SK-N-SH treated with all-trans-retinoic acid at 6 μM for 48 hours (cell line): ENCODE data around the gene CRAT.

Experiments used
- ATAC-seq: fragments of 200-7000 bp; cut with Tn5 transposase; 3 replicates; pipeline ENCODE4 v1.9.1; 2020; ENCODE audit warnings: mild to moderate bottlenecking, moderate library complexity
- ARNTL ChIP-seq: fragments of 450-650 bp; formaldehyde crosslinking; IDR thresholded peaks from 2 replicates; pipeline ENCODE4 v1.5.0; 2020; ENCODE audit warnings: low read depth, mild to moderate bottlenecking, moderate library complexity, borderline replicate concordance
- BACH2 ChIP-seq: fragments of 250-450 bp; sonication (Bioruptor Pico); IDR thresholded peaks from 2 replicates; pipeline ENCODE4 v1.9.0; 2021; ENCODE audit warnings: mild to moderate bottlenecking, borderline replicate concordance
- CREB5 ChIP-seq: fragments of 250-450 bp; sonication (Bioruptor Pico); IDR thresholded peaks from 2 replicates; pipeline ENCODE4 v1.5.1; 2020; ENCODE audit warnings: low read depth, mild to moderate bottlenecking, moderate library complexity
- CSDC2 ChIP-seq: fragments of 250-450 bp; sonication (Bioruptor Pico); IDR thresholded peaks from 2 replicates; pipeline ENCODE4 v1.5.0; 2020; ENCODE audit warnings: mild to moderate bottlenecking, moderate library complexity
- ESRRG ChIP-seq: fragments of 250-450 bp; sonication (Bioruptor Pico); IDR thresholded peaks from 2 replicates; pipeline ENCODE4 v1.6.1; 2021; ENCODE audit warnings: mild to moderate bottlenecking
- GLIS3 ChIP-seq: fragments of 250-450 bp; sonication (Bioruptor Pico); IDR thresholded peaks from 2 replicates; pipeline ENCODE4 v1.5.0; 2020; ENCODE audit warnings: mild to moderate bottlenecking, moderate library complexity
- ISL1 ChIP-seq: fragments of 250-450 bp; sonication (Bioruptor Pico); IDR thresholded peaks from 2 replicates; pipeline ENCODE4 v2.1.2; 2022; ENCODE audit warnings: mild to moderate bottlenecking, moderate library complexity
- OSR1 ChIP-seq: fragments of 250-450 bp; sonication (Bioruptor Pico); IDR thresholded peaks from 2 replicates; pipeline ENCODE4 v1.8.0; 2022; ENCODE audit warnings: moderate library complexity, mild to moderate bottlenecking, inconsistent platforms
- PATZ1 ChIP-seq: fragments of 250-450 bp; sonication (Bioruptor Pico); IDR thresholded peaks from 2 replicates; pipeline ENCODE4 v1.8.0; 2020; ENCODE audit warnings: mild to moderate bottlenecking, moderate library complexity, borderline replicate concordance
- POU6F1 ChIP-seq: fragments of 250-450 bp; sonication (Bioruptor Pico); IDR thresholded peaks from 2 replicates; pipeline ENCODE4 v1.8.0; 2021; ENCODE audit warnings: low read depth, mild to moderate bottlenecking, moderate library complexity, borderline replicate concordance
- PPARA ChIP-seq: fragments of 250-450 bp; sonication (Bioruptor Pico); IDR thresholded peaks from 2 replicates; pipeline ENCODE4 v1.5.0; 2020; ENCODE audit warnings: mild to moderate bottlenecking, borderline replicate concordance
- RARB ChIP-seq: fragments of 250-450 bp; sonication (Bioruptor Pico); IDR thresholded peaks from 2 replicates; pipeline ENCODE4 v1.8.0; 2021; ENCODE audit warnings: mild to moderate bottlenecking, moderate library complexity
- SNAI2 ChIP-seq: fragments of 250-450 bp; sonication (Bioruptor Pico); IDR thresholded peaks from 2 replicates; pipeline ENCODE4 v1.5.0; 2020; ENCODE audit warnings: mild to moderate bottlenecking, moderate library complexity
- TCF4 ChIP-seq: fragments of 250-450 bp; sonication (Bioruptor Pico); IDR thresholded peaks from 2 replicates; pipeline ENCODE4 v1.8.0; 2021; ENCODE audit warnings: mild to moderate bottlenecking, moderate library complexity, borderline replicate concordance
- TOX ChIP-seq: fragments of 250-450 bp; sonication (Bioruptor Pico); IDR thresholded peaks from 2 replicates; pipeline ENCODE4 v1.8.0; 2021; ENCODE audit warnings: mild to moderate bottlenecking, moderate library complexity, borderline replicate concordance
- ZC3H10 ChIP-seq: fragments of 250-450 bp; sonication (Bioruptor Pico); IDR thresholded peaks from 2 replicates; pipeline ENCODE4 v1.5.1; 2021; ENCODE audit warnings: mild to moderate bottlenecking, moderate library complexity
- ZFP3 ChIP-seq: fragments of 250-450 bp; sonication (Bioruptor Pico); IDR thresholded peaks from 2 replicates; pipeline ENCODE4 v1.5.0; 2020; ENCODE audit warnings: mild to moderate bottlenecking, moderate library complexity
- ZFP30 ChIP-seq: fragments of 450-650 bp; formaldehyde crosslinking; IDR thresholded peaks from 2 replicates; pipeline ENCODE4 v1.5.0; 2022; ENCODE audit warnings: mild to moderate bottlenecking, moderate library complexity
- ZNF565 ChIP-seq: fragments of 450-650 bp; formaldehyde crosslinking; conservative IDR thresholded peaks from 2 replicates; pipeline ENCODE4 v1.5.0; 2020; ENCODE audit warnings: low read depth, mild to moderate bottlenecking, moderate library complexity
- ZNF70 ChIP-seq: fragments of 450-650 bp; formaldehyde crosslinking; IDR thresholded peaks from 2 replicates; pipeline ENCODE4 v1.5.0; 2020; ENCODE audit warnings: mild to moderate bottlenecking, moderate library complexity
- ZNF8 ChIP-seq: fragments of 450-650 bp; formaldehyde crosslinking; IDR thresholded peaks from 2 replicates; pipeline ENCODE4 v1.5.0; 2020; ENCODE audit warnings: mild to moderate bottlenecking, moderate library complexity
- TF ChIP-seq, protein P1 (sequence below): fragments of 250-450 bp; sonication (Bioruptor Pico); IDR thresholded peaks from 2 replicates; pipeline ENCODE4 v1.5.0; 2020; ENCODE audit warnings: mild to moderate bottlenecking, moderate library complexity
- TF ChIP-seq, protein P2 (sequence below): fragments of 250-450 bp; sonication (Bioruptor Pico); IDR thresholded peaks from 2 replicates; pipeline ENCODE4 v1.5.1; 2021; ENCODE audit warnings: mild to moderate bottlenecking, moderate library complexity

CRAT gene

GRCh38 chr9:129089246-129089645, 21.3 kb downstream of the CRAT start:
- TF ChIP-seq ZNF8 (CRISPR knock-in tag) (no peak), POU6F1 (CRISPR knock-in tag) (no peak), GLIS3 (no peak), BACH2 (no peak), TCF4 (no peak), SNAI2 (CRISPR knock-in tag) (no peak), ISL1 (CRISPR knock-in tag) (no peak), PATZ1 (no peak), ZFP3 (CRISPR knock-in tag) (no peak), PPARA (CRISPR knock-in tag) (no peak), ARNTL (CRISPR knock-in tag) (no peak), RARB (CRISPR knock-in tag) (no peak), CREB5 (CRISPR knock-in tag) (no peak), OSR1 (CRISPR knock-in tag) (no peak), CSDC2 (no peak), ZFP30 (CRISPR knock-in tag) (no peak), ZNF70 (CRISPR knock-in tag) (no peak), ESRRG (CRISPR knock-in tag) (no peak)
- TF ChIP-seq, protein P1, sequence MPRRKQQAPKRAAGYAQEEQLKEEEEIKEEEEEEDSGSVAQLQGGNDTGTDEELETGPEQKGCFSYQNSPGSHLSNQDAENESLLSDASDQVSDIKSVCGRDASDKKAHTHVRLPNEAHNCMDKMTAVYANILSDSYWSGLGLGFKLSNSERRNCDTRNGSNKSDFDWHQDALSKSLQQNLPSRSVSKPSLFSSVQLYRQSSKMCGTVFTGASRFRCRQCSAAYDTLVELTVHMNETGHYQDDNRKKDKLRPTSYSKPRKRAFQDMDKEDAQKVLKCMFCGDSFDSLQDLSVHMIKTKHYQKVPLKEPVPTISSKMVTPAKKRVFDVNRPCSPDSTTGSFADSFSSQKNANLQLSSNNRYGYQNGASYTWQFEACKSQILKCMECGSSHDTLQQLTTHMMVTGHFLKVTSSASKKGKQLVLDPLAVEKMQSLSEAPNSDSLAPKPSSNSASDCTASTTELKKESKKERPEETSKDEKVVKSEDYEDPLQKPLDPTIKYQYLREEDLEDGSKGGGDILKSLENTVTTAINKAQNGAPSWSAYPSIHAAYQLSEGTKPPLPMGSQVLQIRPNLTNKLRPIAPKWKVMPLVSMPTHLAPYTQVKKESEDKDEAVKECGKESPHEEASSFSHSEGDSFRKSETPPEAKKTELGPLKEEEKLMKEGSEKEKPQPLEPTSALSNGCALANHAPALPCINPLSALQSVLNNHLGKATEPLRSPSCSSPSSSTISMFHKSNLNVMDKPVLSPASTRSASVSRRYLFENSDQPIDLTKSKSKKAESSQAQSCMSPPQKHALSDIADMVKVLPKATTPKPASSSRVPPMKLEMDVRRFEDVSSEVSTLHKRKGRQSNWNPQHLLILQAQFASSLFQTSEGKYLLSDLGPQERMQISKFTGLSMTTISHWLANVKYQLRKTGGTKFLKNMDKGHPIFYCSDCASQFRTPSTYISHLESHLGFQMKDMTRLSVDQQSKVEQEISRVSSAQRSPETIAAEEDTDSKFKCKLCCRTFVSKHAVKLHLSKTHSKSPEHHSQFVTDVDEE (CRISPR knock-in tag) = no peak
- TF ChIP-seq, all 23 proteins: peak for 0
- ATAC-seq = no peak

DNA sequence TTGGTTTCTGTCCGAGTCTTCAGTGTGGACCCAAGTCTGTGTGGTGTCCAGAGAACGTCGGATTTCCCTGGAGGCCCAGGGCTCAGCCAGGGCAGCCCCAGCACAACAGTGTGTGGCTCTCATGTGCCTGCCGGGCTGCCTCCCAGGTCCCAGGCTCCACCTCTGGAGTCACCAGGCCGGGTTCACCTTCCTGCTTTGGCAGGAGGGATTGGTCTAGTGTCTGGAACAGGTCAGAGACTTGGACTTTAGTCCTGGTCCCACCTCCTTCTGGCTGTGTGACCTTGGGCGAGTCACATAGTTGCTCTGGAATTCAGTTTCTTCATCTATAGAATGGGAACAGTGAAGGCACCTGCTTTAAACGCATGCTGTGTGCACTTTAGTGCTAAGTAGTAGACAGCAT, 26.5 kb downstream of the CRAT start:
- no peak for ATAC-seq
- TF ChIP-seq ISL1 (CRISPR knock-in tag) (no peak), ZFP3 (CRISPR knock-in tag) (no peak), ZNF70 (CRISPR knock-in tag) (no peak), ZC3H10 (CRISPR knock-in tag) (no peak), GLIS3 (no peak), TCF4 (no peak), CSDC2 (no peak), ESRRG (CRISPR knock-in tag) (no peak), SNAI2 (CRISPR knock-in tag) (no peak), ZFP30 (CRISPR knock-in tag) (no peak), ARNTL (CRISPR knock-in tag) (no peak), RARB (CRISPR knock-in tag) (no peak), CREB5 (CRISPR knock-in tag) (no peak), OSR1 (CRISPR knock-in tag) (no peak), ZNF8 (CRISPR knock-in tag) (no peak), PPARA (CRISPR knock-in tag) (no peak), TOX (CRISPR knock-in tag) (no peak), ZNF565 (CRISPR knock-in tag) (no peak)
- TF ChIP-seq, protein P2, sequence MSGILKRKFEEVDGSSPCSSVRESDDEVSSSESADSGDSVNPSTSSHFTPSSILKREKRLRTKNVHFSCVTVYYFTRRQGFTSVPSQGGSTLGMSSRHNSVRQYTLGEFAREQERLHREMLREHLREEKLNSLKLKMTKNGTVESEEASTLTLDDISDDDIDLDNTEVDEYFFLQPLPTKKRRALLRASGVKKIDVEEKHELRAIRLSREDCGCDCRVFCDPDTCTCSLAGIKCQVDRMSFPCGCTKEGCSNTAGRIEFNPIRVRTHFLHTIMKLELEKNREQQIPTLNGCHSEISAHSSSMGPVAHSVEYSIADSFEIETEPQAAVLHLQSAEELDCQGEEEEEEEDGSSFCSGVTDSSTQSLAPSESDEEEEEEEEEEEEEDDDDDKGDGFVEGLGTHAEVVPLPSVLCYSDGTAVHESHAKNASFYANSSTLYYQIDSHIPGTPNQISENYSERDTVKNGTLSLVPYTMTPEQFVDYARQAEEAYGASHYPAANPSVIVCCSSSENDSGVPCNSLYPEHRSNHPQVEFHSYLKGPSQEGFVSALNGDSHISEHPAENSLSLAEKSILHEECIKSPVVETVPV (CRISPR knock-in tag) = no peak
- TF ChIP-seq, all 23 proteins: peak for 0
